SK-N-SH (cell line): Measurements from ENCODE around the gene SLC25A33. TPM values are rescaled to one million over a fixed set of nuclear protein-coding genes. Genes with fewer than 3 reads are reported as not detected.

ENCODE experiments used
- CTCF ChIA-PET: fragments of 300-600, 350-600 bp; formaldehyde crosslinking; extraction: SDS; loops from one replicate; lab custom pipeline; 2021; lab: Yijun Ruan, JAX
- POLR2A ChIA-PET: fragments of 350-600 bp; sonication (Branson Sonifier 250); formaldehyde crosslinking; extraction: SDS; loops from one replicate; lab custom pipeline; 2020; ENCODE audit warnings: antibody characterized with exemption, inconsistent platforms; lab: Yijun Ruan, JAX
- DNase-seq: peaks from one replicate; pipeline ENCODE4 v3.0.0; 2012
- H2AFZ ChIP-seq: fragments of 200-600 bp; sonication (generic); 2 replicates; pipeline ENCODE4 v1.8.1; 2016; ENCODE audit warnings: antibody characterized with exemption, mild to moderate bottlenecking, low read depth
- H3F3A ChIP-seq: fragments of 200-600 bp; sonication (generic); replicated peaks from 2 replicates; pipeline ENCODE3; 2016; ENCODE audit warnings: antibody characterized with exemption, mild to moderate bottlenecking; ENCODE audit not compliant: insufficient read depth
- H3K27ac ChIP-seq, 2 experiments: fragments of 200-500 bp in 1 of 2; fragments of 200-600 bp in 1 of 2; sonication (Bioruptor generic) in 1 of 2; sonication (generic), shearing (Covaris generic) in 1 of 2; 2 replicates each; pipeline versions ENCODE4 v1.5.1 to v1.6.1; 2014 to 2016; ENCODE audit warnings: low read depth in 2 of 2, inconsistent platforms in 1 of 2, low read length in 1 of 2, mild to moderate bottlenecking in 1 of 2, mixed read lengths in 1 of 2
- H3K27me3 ChIP-seq: fragments of 200-600 bp; sonication (generic), shearing (Covaris generic); 2 replicates; pipeline ENCODE4 v1.6.1; 2016; ENCODE audit warnings: mixed run types; ENCODE audit not compliant: insufficient read depth
- H3K36me3 ChIP-seq, 2 experiments: fragments of 200-500 bp in 1 of 2; fragments of 200-600 bp in 1 of 2; sonication (Bioruptor generic) in 1 of 2; sonication (generic) in 1 of 2; replicated peaks in 1 of 2; 2 replicates each; pipeline versions ENCODE3 to v1.5.1; 2014 to 2016; ENCODE audit warnings: low read length in 1 of 2, mild to moderate bottlenecking in 1 of 2; ENCODE audit not compliant: insufficient read depth in 2 of 2, control insufficient read depth in 1 of 2
- H3K4me1 ChIP-seq, 2 experiments: fragments of 200-500 bp in 1 of 2; fragments of 200-600 bp in 1 of 2; sonication (Bioruptor generic) in 1 of 2; sonication (generic), shearing (Covaris generic) in 1 of 2; 2 replicates each; pipeline versions ENCODE4 v1.5.1 to v1.6.1; 2014 to 2016; ENCODE audit warnings: low read depth in 1 of 2, low read length in 1 of 2, mixed run types in 1 of 2; ENCODE audit not compliant: insufficient read depth in 2 of 2, control insufficient read depth in 1 of 2
- H3K4me2 ChIP-seq: fragments of 200-600 bp; sonication (generic), shearing (Covaris generic); 2 replicates; pipeline ENCODE4 v1.6.1; 2017; ENCODE audit warnings: mixed run types
- H3K4me3 ChIP-seq, 2 experiments: fragments of 200-500 bp in 1 of 2; fragments of 200-600 bp in 1 of 2; sonication (Bioruptor generic) in 1 of 2; sonication (generic), shearing (Covaris generic) in 1 of 2; 2 replicates each; pipeline versions ENCODE4 v1.5.1 to v1.8.1; 2014 to 2016; ENCODE audit warnings: low read depth in 2 of 2, inconsistent platforms in 1 of 2, low read length in 1 of 2, mild to moderate bottlenecking in 1 of 2, mixed read lengths in 1 of 2, moderate library complexity in 1 of 2
- H3K79me2 ChIP-seq: fragments of 200-600 bp; sonication (generic); 2 replicates; pipeline ENCODE4 v1.8.1; 2017; ENCODE audit warnings: mild to moderate bottlenecking; ENCODE audit not compliant: insufficient read depth
- H3K9ac ChIP-seq: fragments of 200-600 bp; sonication (generic); 2 replicates; pipeline ENCODE4 v1.6.1; 2017; ENCODE audit warnings: mixed run types
- H3K9me2 ChIP-seq: fragments of 200-600 bp; sonication (generic); 2 replicates; pipeline ENCODE4 v1.6.1; 2017; ENCODE audit warnings: mixed run types
- H3K9me3 ChIP-seq: fragments of 200-600 bp; sonication (generic); 2 replicates; pipeline ENCODE4 v1.6.1; 2017; ENCODE audit warnings: mixed run types, mild to moderate bottlenecking, moderate library complexity
- H4K20me1 ChIP-seq: fragments of 200-600 bp; sonication (generic); 2 replicates; pipeline ENCODE4 v1.6.1; 2017; ENCODE audit warnings: mild to moderate bottlenecking, mixed run types; ENCODE audit not compliant: insufficient read depth
- ELF1 ChIP-seq: IDR thresholded peaks from 2 replicates; pipeline ENCODE4 v1.4.0; 2012
- GABPA ChIP-seq: IDR thresholded peaks from 2 replicates; pipeline ENCODE4 v1.4.0; 2012; ENCODE audit warnings: low read depth, mild to moderate bottlenecking
- GATA2 ChIP-seq: sonication (generic); formaldehyde crosslinking; IDR thresholded peaks from 2 replicates; pipeline ENCODE4 v1.5.0; 2020; ENCODE audit warnings: mild to moderate bottlenecking, missing genetic modification reagents
- IRF3 ChIP-seq: fragments of 150-350 bp; IDR thresholded peaks from 2 replicates; pipeline ENCODE4 v1.6.1; 2016; ENCODE audit warnings: mild to moderate bottlenecking, low read depth, low read length
- JUND ChIP-seq: IDR thresholded peaks from 2 replicates; pipeline ENCODE4 v1.4.0; 2012
- NRF1 ChIP-seq: IDR thresholded peaks from 2 replicates; pipeline ENCODE4 v1.6.1; 2012; ENCODE audit warnings: low read depth, mild to moderate bottlenecking, low read length
- PBX3 ChIP-seq: IDR thresholded peaks from 2 replicates; pipeline ENCODE4; 2012
- RCOR1 ChIP-seq: fragments of 150-350 bp; IDR thresholded peaks from 2 replicates; pipeline ENCODE4 v1.6.1; 2017; ENCODE audit warnings: antibody characterized with exemption, low read length
- REST ChIP-seq: IDR thresholded peaks from 2 replicates; pipeline ENCODE4 v1.6.1; 2012; ENCODE audit warnings: mild to moderate bottlenecking, low read depth, low read length, moderate library complexity
- RXRA ChIP-seq: IDR thresholded peaks from 2 replicates; pipeline ENCODE4 v1.4.0; 2012; ENCODE audit warnings: low read depth, mild to moderate bottlenecking, borderline replicate concordance
- SIN3A ChIP-seq: IDR thresholded peaks from 2 replicates; pipeline ENCODE4 v1.6.1; 2012; ENCODE audit warnings: low read depth, mild to moderate bottlenecking, low read length, moderate library complexity, borderline replicate concordance
- TAF1 ChIP-seq: IDR thresholded peaks from 2 replicates; pipeline ENCODE4 v1.6.1; 2012; ENCODE audit warnings: low read depth, mild to moderate bottlenecking, low read length, moderate library complexity, borderline replicate concordance
- TCF12 ChIP-seq: IDR thresholded peaks from 2 replicates; pipeline ENCODE4 v1.4.0; 2012
- USF1 ChIP-seq: IDR thresholded peaks from 2 replicates; pipeline ENCODE4 v1.4.0; 2012; ENCODE audit warnings: low read depth, borderline replicate concordance
- USF2 ChIP-seq: fragments of 150-350 bp; IDR thresholded peaks from 2 replicates; pipeline ENCODE4 v1.6.1; 2017; ENCODE audit warnings: antibody characterized with exemption, low read length, low read depth, borderline replicate concordance
- YY1 ChIP-seq: IDR thresholded peaks from 2 replicates; pipeline ENCODE4 v1.4.0; 2012; ENCODE audit warnings: low read depth, mild to moderate bottlenecking
- WGBS: methylation state at CpG from one replicate; pipeline ENCODE4 v1.1.6; 2017; ENCODE audit warnings: low lambda C conversion rate; 5-methylcytosine and 5-hydroxymethylcytosine counted together
- polyA plus RNA-seq, 3 experiments: library from polyadenylated mRNA; depleted of rRNA; stranded (reverse); fragments of >200 nt; gene quantifications; 2 replicates each; pipeline ENCODE4 v1.2.3, GENCODE V29; 2012

The SLC25A33 gene
- polyA plus RNA-seq, 1 of the 3 experiments (the other 2 are of a cell fraction), result 4.8 TPM

- no peaks in the 10 kb centered on the region for H3K4me1 ChIP-seq
- no peaks in the 10 kb centered on the region for H3K79me2 ChIP-seq
- H3K27ac ChIP-seq, result no peak overlapping the region
- WGBS, result 77% methylated on average over 2 of the region's 2 CpGs
- H3K36me3 ChIP-seq, result peaks cover 3 to 20% of the 10 kb centered on the region in 2 experiments
- H4K20me1 ChIP-seq, result no peaks in the 10 kb centered on the region
- CTCF ChIA-PET, result interaction anchor here (1.4 to 3.2 kb wide), 4 partner anchors 14 to 90 kb away, joined by 4 to 10 read pairs (median 5); no protein-coding TSS in a partner anchor
- no peak overlapping the region for H2AFZ ChIP-seq
- H3K9me3 ChIP-seq, result no peaks in the 10 kb centered on the region
- no peak overlapping the region for H3K4me2 ChIP-seq
- no peaks in the 10 kb centered on the region for H3F3A ChIP-seq
- POLR2A ChIA-PET, result no interaction called here
- no peak overlapping the region for H3K4me3 ChIP-seq
- H3K9me2 ChIP-seq, result no peaks in the 10 kb centered on the region
- no peak for DNase-seq
- no peak overlapping the region for H3K9ac ChIP-seq
- TF ChIP-seq YY1 (no peak), USF1 (no peak), TCF12 (no peak), RCOR1 (no peak), RXRA (no peak), USF2 (no peak), JUND (no peak), PBX3 (no peak), REST (no peak), GATA2 (no peak), IRF3 (no peak), ELF1 (no peak), SIN3A (no peak), NRF1 (no peak), GABPA (no peak), TAF1 (no peak)
- TF ChIP-seq, all 33 proteins: peak for 0
- H3K27me3 ChIP-seq, result no peaks in the 10 kb centered on the region
Measured at GRCh38 chr1:9580942-9581341, 41.7 kb downstream of the SLC25A33 start.
